NCI-H526 treated with DMSO at 0.1 percent for 48 hours (cell line): ENCODE measurements around the gene PRUNE2.

Source experiments
- DNase-seq: peaks from one replicate; lab custom pipeline; 2025; lab: John Stamatoyannopoulos, UW

The PRUNE2 gene

DNA sequence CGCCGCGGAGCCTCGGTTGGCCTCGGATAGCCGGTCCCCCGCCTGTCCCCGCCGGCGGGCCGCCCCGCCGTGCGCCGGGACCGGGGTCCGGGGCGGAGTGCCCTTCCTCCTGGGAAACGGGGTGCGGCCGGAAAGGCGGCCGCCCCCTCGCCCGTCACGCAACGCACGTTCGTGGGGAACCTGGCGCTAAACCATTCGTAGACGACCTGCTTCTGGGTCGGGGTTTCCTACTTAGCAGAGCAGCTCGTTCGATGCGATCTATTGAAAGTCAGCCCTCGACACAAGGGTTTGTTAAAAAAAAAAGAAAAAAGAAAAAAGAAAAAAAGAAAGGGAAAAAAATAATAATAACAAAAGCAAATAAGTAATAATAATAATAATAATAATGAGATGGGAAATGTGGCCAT is 334.2 kb downstream of the PRUNE2 start:
- DNase-seq, result no peak

DNA sequence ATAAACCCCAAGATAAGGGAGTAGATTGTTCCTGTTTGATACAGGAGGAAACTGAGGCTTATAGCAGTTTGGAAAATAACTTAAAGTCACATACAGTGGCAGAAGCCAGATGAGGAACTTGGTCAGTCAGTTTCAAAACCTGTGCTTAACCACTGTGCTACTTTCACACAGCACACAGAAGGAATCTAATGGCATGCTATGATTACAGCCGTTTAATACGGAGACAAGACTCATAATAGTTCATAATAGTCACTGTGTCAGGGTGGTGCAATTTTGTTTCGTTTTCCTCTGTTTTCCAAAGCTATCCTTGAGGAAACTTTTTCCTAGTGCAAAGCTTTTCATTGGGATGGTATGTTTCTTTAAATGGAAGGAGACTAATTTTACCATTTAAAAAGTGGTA is 334.6 kb downstream of the PRUNE2 start:
- no peak for DNase-seq

GRCh38 chr9:76570826-76571225 is 335.1 kb downstream of the PRUNE2 start:
- no peak for DNase-seq

DNA sequence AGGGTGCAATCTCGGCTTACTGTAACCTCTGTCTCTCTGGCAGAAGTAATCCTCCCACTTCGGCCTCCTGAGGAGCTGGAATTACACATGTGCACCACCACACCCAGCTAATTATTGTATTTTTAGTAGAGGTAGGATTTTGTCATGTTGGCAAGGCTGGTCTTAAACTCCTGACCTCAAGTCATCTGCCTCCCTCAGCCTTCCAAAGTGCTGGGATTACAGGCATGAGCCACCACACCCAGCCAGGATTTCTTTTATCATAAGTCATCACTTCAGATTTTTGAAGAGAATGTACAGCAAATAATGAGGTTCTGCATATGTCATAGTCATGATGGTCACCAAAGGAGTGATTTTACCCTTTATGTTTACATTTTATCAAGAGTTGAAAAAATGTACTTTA is 338.8 kb downstream of the PRUNE2 start:
- DNase-seq, result no peak

GRCh38 chr9:76564297-76564696 is 341.6 kb downstream of the PRUNE2 start:
- no peak for DNase-seq

- no peak for DNase-seq
Observed at GRCh38 chr9:76562511-76562911, 343.4 kb downstream of the PRUNE2 start.

DNA sequence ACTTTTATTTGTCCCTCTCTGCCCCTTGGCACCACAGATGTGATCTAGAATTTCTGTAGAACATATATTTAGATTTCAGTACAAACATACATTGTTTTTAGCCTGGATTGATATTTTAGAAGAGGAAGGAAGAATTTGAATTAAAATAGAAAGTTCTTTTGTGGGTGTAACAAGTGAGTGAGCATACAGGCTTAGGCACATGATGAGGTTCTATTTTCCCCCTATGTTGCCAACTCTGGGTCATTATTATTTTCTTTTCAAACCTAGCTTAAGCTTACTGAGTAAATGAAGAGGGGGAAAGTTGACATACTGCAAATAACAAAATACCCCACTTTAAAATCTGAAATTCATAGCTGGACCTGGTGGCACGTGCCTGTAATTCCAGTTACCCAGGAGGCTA is 344.0 kb downstream of the PRUNE2 start:
- no peak for DNase-seq
